Adipose tissue (tissue), 3 donors: ENCODE measurements around the gene GPR143. TPM values are rescaled to one million over a fixed set of nuclear protein-coding genes. Genes with fewer than 3 reads are reported as not detected.
"Not testable (repeated sequence)": the region's sequence is repeated elsewhere in the genome, so short reads cannot be mapped to it uniquely, and the experiment has no call there.

Source experiments
- H3K27ac ChIP-seq: one replicate; pipeline ENCODE4 v1.5.1; 2013; ENCODE audit warnings: low read depth, low read length
- WGBS, 3 donors: extraction: QIAGEN DNeasy Blood & Tissue Kit; methylation state at CpG; one replicate each; pipeline ENCODE4 v1.1.7; 2013; 5-methylcytosine and 5-hydroxymethylcytosine counted together
- polyA plus RNA-seq, 3 donors: library from polyadenylated mRNA; stranded (reverse); fragments of 200-250 nt; gene quantifications; one replicate each; pipeline ENCODE4 v1.2.3, GENCODE V29; 2013
- donor health status: healthy with polysubstance abuse.
- donor health status: Bipolar disorder and iron deficiency.
- donor health status: healthy.

Gene GPR143
- polyA plus RNA-seq, 3 donors, result 0.11 to 0.58 (median 0.12) TPM

- WGBS, 3 donors, result 48 to 80% (median 68%) methylated on average over 8 of the region's 8 CpGs
- no peak overlapping the region for H3K27ac ChIP-seq
These were observed 10.3 kb upstream of the GPR143 start for GRCh38 chrX:9775930-9776329.

- 83 to 91% (median 86%) methylated on average over 6 of the region's 6 CpGs for WGBS, 3 donors
- H3K27ac ChIP-seq, result no peak overlapping the region
These were observed 7.3 kb upstream of the GPR143 start for GRCh38 chrX:9772943-9773342.

GRCh38 chrX:9770319-9770718 lies 4.7 kb upstream of the GPR143 start:
- H3K27ac ChIP-seq, result no peak overlapping the region

GRCh38 chrX:9768321-9768839 lies 2.7 kb upstream of the GPR143 start:
- 64 to 84% (median 73%) methylated on average over 5 of the region's 5 CpGs for WGBS, 3 donors

More at GRCh38 chrX:9770319-9770718, 4.7 kb upstream of the GPR143 start:
- 33 to 54% methylated on average over 1 of the region's 1 CpG; no CpG with 5 or more reads in 1 of the 3 donors for WGBS, 3 donors

GRCh38 chrX:9767375-9767774 lies 1.7 kb upstream of the GPR143 start:
- no peak overlapping the region for H3K27ac ChIP-seq
- WGBS, 3 donors, result 41 to 66% (median 43%) methylated on average over 6 of the region's 6 CpGs

More at GRCh38 chrX:9768321-9768839, 2.7 kb upstream of the GPR143 start:
- not testable (repeated sequence) for H3K27ac ChIP-seq

GRCh38 chrX:9765072-9765736 lies 443 bp downstream of the GPR143 start:
- no peak overlapping the region for H3K27ac ChIP-seq
- WGBS, 3 donors, result 20 to 33% (median 22%) methylated on average over 19 to 67 of the region's 67 CpGs

- WGBS, 3 donors, result 68 to 88% (median 81%) methylated on average over 8 of the region's 8 CpGs
These were observed 6.3 kb downstream of the GPR143 start for GRCh38 chrX:9759337-9759736.

GRCh38 chrX:9758021-9758638 lies 7.5 kb downstream of the GPR143 start:
- no peak overlapping the region for H3K27ac ChIP-seq
- 32 to 64% (median 45%) methylated on average over 4 of the region's 4 CpGs for WGBS, 3 donors

More at GRCh38 chrX:9759337-9759736, 6.3 kb downstream of the GPR143 start:
- H3K27ac ChIP-seq, result no peak overlapping the region

GRCh38 chrX:9757366-9757765 lies 8.3 kb downstream of the GPR143 start:
- 85 to 93% (median 86%) methylated on average over 7 of the region's 7 CpGs for WGBS, 3 donors
- H3K27ac ChIP-seq, result no peak overlapping the region

- no peak overlapping the region for H3K27ac ChIP-seq
- 47 to 65% (median 53%) methylated on average over 8 to 11 of the region's 11 CpGs for WGBS, 3 donors
These were observed 16.4 kb downstream of the GPR143 start for GRCh38 chrX:9749146-9749692.

- 90 to 94% (median 90%) methylated on average over 4 of the region's 4 CpGs for WGBS, 3 donors
- no peak overlapping the region for H3K27ac ChIP-seq
These were observed 18.0 kb downstream of the GPR143 start for GRCh38 chrX:9747644-9748043.

- 15 to 70% (median 28%) methylated on average over 3 of the region's 3 CpGs for WGBS, 3 donors
- no peak overlapping the region for H3K27ac ChIP-seq
These were observed 19.3 kb downstream of the GPR143 start for GRCh38 chrX:9746148-9746888.

- WGBS, 3 donors, result 31 to 67% (median 59%) methylated on average over 10 to 11 of the region's 11 CpGs
- H3K27ac ChIP-seq, result no peak overlapping the region
These were observed 20.1 kb downstream of the GPR143 start for GRCh38 chrX:9745417-9746115.

GRCh38 chrX:9739130-9739529 lies 26.5 kb downstream of the GPR143 start:
- no peak overlapping the region for H3K27ac ChIP-seq
- 76 to 96% (median 93%) methylated on average over 5 of the region's 5 CpGs for WGBS, 3 donors

- no peak overlapping the region for H3K27ac ChIP-seq
- 34 to 76% (median 64%) methylated on average over 3 of the region's 3 CpGs for WGBS, 3 donors
These were observed 27.5 kb downstream of the GPR143 start for GRCh38 chrX:9738151-9738550.

GRCh38 chrX:9737363-9737762 lies 28.3 kb downstream of the GPR143 start:
- 75 to 85% (median 83%) methylated on average over 7 of the region's 7 CpGs for WGBS, 3 donors

GRCh38 chrX:9730752-9731151 lies 34.9 kb downstream of the GPR143 start:
- no peak overlapping the region for H3K27ac ChIP-seq
- WGBS, 3 donors, result 53 to 90% (median 83%) methylated on average over 1 of the region's 1 CpG

More at GRCh38 chrX:9737363-9737762, 28.3 kb downstream of the GPR143 start:
- no peak overlapping the region for H3K27ac ChIP-seq

- WGBS, 3 donors, result 72 to 96% (median 91%) methylated on average over 2 to 3 of the region's 3 CpGs
- H3K27ac ChIP-seq, result no peak overlapping the region
These were observed 35.6 kb downstream of the GPR143 start for GRCh38 chrX:9730078-9730477.
